Stimulated activated naive CD4-positive, alpha-beta T cell (primary cell): ENCODE data around the gene RGS11.

Experiments used
- DNase-seq, 6 experiments: peaks; one replicate each; lab custom pipeline; 2025; lab: John Stamatoyannopoulos, UW

Gene RGS11

DNA sequence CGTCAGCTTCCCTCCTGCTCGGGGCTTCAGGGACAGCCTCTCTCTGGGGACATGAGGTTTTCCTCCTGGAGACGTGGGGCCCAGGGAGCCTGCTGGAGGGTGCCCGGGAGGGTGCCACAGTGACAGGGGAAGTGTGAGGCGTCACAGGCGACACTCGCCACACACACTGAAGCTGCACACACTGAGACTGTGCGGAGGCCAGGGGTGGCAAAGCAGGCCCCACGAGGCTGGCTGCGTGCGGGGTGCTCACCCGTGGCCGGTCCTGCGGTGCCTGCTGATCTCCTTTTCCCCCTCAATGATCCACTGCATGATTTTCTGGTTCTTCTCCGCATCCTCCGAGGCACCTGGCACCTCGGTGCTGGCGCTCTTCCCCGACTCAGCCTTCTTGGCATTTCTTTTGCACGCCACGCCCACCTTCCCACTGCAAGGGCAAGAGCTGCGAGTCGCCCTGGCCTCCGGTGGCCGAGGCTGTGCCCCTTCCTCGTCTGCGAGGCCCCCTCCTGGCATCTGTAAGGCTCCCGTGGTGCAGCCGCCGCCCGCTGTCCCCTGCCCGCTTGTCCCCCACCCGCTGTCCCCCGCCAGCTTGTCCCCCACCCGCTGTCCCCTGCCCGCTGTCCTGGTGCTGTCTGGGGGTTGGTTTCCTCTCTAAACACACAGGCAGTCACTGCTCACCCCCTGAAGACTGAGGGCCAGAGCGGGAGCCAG, 21.2 kb upstream of the RGS11 start:
- DNase-seq = no peak

DNA sequence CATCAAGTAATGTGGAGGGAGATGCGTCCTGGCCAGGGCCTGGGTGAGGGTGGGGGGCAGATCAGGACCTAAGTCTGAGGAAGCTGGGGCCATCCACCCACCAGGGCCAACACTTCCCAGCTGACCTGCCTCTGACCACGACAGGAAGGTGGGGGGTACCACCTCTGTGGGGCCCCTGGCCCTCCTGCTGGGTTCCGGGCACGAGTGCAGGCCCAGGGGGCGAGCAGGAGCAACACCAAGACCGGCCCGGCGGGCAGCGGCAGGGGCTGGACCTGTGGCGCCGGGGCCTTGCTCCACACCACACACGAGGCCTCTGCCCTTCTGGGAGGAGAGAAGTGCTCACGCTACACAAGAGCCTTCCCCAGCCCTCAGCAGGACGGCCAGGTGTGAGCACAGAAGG, 20.5 kb upstream of the RGS11 start:
- no peak for DNase-seq

DNA sequence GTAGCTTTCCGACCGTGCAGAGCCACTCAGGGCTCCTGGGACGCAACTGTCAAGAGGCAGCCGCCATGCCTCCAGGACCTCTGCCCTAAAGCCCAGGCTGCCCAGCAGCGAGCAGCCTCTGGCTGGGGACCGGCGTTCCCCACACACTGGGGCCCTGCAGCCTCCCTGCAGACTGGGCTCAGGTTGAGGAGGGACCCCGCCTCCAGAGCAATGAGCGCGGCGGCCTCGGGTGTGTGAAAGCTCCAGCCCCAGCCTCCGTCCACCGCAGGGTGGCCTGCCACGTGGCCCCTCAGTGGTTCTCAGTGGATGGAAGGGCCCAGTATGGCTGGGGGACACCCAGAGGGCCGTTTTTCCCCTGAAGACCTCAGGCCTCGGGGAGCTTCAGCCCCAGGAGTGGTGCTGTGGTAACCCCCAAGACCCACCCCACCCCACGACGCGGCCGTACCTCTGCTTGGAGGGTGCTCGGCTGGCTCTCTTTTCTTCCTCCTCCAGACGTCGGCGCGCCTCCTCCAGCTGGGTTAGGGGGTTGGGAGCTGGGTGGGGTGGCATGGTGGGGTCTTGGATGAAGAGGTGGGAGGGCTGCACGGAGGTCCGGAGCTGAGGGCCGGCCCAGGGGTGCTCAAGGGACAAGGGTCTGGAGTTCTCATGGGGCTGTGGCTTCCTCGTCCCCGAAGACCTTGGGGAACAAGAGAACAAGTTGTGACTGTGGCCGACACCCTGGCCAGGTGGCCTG, 17.5 kb upstream of the RGS11 start:
- no peak for DNase-seq

GRCh38 chr16:291539-291938, 15.8 kb upstream of the RGS11 start:
- no peak for DNase-seq

GRCh38 chr16:290681-291405, 15.1 kb upstream of the RGS11 start:
- DNase-seq = no peak

- no peak for DNase-seq
These were observed 14.4 kb upstream of the RGS11 start for GRCh38 chr16:290015-290680.

DNA sequence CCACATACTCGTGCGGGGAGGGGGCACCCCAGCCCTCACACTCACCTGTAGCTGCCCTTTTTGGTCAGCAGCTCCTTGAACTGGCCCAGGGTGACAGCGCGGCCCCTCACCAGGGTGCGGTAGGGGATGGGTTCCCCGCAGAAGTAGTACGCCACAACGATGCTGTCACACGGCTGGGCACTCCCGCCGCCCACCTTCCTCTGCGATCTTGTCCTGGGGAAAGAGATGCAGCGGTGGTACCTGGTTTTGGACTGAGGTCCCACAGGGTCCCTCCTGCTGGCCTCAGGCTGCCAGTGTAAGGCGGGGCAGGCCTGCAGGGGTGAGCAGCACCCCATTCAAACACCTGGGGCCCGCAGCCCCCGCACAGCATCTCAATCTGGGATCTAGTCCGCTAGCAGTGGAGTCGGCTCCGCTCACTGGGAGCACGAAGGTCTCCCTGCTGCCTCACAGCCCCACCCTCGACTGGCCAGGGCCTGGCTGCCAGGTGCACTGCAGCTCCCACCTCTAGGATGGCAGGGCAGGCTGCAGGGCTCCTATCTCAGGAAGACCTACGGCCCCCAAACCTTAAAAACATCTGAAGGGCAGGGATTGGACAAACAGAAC, 13.8 kb upstream of the RGS11 start:
- no peak for DNase-seq

- no peak for DNase-seq
These were observed 12.5 kb upstream of the RGS11 start for GRCh38 chr16:287981-288920.

DNA sequence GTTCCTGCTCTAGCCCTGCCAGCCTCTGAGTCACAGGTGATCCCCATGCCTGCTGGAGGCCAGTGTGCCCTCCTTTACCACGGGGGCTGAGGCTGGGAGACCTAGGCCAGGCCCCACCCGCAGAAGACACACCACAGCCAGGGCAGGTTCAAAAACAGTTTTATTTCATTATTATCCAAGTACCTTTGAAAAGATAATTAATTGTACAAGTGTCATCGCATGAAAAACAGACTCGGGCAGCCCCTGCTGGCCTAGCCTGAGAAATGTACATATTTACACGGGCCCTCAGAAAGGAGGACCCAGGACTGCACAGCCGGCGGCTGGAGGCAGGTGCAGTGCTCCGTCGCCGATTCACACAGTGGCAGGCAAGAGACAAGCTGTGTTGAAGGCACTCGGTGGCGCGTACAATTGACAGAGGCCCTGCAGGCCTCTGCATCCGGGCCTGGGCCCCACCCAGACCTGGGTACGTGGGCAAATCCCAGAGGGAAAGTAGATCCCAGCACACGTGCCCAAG, 11.6 kb upstream of the RGS11 start:
- no peak for DNase-seq

DNA sequence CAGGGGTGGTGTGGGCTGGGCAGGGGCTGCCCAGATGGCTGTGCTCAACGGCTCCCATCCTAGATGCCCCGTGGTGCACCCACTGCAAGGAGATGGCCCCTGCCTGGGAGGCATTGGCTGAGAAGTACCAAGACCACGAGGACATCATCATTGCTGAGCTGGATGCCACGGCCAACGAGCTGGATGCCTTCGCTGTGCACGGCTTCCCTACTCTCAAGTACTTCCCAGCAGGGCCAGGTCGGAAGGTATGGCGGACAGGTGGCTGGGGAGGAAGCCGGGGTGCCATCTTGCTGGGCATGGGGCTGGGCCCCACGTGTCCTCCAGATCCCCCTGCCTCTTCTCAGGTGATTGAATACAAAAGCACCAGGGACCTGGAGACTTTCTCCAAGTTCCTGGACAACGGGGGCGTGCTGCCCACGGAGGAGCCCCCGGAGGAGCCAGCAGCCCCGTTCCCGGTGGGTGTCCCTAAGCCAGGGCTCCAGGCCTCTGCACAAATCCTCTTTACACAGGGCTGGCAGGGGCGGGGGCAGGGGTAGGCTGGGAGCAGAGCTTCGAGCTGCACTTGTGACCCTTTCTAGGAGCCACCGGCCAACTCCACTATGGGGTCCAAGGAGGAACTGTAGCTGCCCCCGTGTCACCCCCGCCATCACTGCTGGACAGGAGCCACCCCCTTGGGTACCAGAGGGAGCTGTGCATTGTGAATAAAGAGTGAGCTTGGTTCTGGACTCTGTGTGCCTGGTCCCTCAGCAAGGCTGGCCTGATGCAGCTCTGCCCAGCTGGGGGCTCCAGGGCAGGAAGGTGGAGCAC, 10.9 kb upstream of the RGS11 start:
- no peak for DNase-seq

DNA sequence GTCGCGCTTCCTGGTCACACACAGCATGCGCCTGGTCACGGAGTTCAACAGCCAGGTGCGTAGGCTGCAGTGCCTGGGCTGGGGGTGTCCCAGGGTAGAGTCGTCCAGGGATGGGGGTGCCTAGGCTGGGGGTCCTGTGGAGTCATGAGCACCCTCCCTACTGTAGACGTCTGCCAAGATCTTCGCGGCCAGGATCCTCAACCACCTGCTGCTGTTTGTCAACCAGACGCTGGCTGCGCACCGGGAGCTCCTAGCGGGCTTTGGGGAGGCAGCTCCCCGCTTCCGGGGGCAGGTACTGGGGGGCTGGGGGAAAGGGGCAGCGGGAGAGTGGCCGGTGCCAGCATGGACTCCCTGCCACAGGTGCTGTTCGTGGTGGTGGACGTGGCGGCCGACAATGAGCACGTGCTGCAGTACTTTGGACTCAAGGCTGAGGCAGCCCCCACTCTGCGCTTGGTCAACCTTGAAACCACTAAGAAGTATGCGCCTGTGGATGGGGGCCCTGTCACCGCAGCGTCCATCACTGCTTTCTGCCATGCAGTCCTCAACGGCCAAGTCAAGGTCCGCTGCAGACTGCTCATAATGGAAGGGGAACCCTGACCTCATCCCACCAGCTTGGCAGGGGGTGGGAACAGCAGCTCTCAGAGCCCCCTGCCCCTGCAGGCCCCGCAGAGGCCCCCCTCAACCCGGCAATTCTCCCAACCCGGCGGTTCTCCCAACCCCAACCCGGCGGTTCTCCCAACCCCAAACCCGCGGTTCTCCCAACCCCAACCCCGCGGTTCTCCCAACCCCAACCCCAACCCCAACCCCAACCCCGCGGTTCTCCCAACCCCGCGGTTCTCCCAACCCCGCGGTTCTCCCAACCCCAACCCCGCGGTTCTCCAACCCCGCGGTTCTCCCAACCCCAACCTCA, 9.7 kb upstream of the RGS11 start:
- DNase-seq = no peak

GRCh38 chr16:284204-285120, 8.7 kb upstream of the RGS11 start:
- DNase-seq = no peak

DNA sequence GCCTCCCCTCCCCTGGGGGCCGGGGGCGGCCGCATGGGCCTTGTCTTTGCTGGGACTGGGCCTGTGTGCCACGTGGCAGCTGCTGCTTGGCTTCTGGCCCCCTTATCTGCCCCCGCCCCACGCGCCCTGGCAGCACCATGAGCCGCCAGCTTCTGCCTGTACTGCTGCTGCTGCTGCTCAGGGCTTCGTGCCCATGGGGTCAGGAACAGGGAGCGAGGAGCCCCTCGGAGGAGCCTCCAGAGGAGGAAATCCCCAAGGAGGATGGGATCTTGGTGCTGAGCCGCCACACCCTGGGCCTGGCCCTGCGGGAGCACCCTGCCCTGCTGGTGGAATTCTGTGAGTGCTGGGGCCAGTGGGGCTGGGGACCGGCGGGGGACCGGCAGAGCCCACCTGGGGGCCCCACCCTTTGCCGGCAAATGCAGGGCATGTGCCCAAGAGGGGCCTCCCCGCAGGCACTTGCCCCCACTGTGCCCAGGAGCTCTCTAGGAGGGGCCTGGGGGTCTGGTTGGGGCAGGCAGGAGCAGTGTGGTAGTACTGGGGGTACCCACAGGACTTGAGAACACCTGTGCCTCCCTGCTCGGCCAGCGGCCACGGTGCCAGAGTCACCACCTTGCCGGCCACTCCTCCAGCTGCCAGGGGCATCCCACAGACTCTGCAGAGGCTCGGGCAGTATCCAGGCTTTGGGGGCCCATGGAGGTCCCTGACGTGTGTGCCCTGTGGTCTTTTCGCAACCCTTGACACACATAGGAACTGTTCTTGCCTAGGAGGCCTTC, 7.5 kb upstream of the RGS11 start, which contains the start of gene PDIA2:
Gene PDIA2, plus strand, starts transcription at position 132 of the 773 bp plus-strand sequence. Its CDS starts 6 bp downstream, at position 138.
- no peak for DNase-seq

- DNase-seq = no peak
These were observed 6.7 kb upstream of the RGS11 start for GRCh38 chr16:282491-282890.

- DNase-seq = no peak
These were observed 6.0 kb upstream of the RGS11 start for GRCh38 chr16:281660-282255.

GRCh38 chr16:280991-281659, 5.4 kb upstream of the RGS11 start:
- no peak for DNase-seq
